Natural killer cell (primary cell): ENCODE data around the gene CCR7. TPM values are rescaled to one million over a fixed set of nuclear protein-coding genes. Genes with fewer than 3 reads are reported as not detected.

Experiments used
- ATAC-seq, 3 donors: fragments of 150-1000 bp in 2 of 3; fragments of 200-7000 bp in 1 of 3; cut with Tn5 transposase; 1 replicate in 1 of 3; 2 replicates in 2 of 3; pipeline ENCODE4 v1.10.0; 2021; ENCODE audit warnings: mild to moderate bottlenecking in 2 of 3, moderate library complexity in 2 of 3
- DNase-seq, 2 donors: peaks; one replicate each; pipeline versions ENCODE4 v3.0.0 to v3.0.0-alpha.2; 2013 to 2021; ENCODE audit warnings: mixed read lengths in 1 of 2
- H3K27ac ChIP-seq: one replicate; pipeline ENCODE4 v1.5.1; 2013; ENCODE audit warnings: mild to moderate bottlenecking, low read length
- H3K27me3 ChIP-seq: one replicate; pipeline ENCODE4 v1.6.1; 2013; ENCODE audit warnings: low read length; ENCODE audit not compliant: control insufficient read depth, insufficient read depth
- H3K36me3 ChIP-seq: one replicate; pipeline ENCODE4 v1.6.1; 2013; ENCODE audit warnings: low read length; ENCODE audit not compliant: control insufficient read depth, insufficient read depth
- H3K4me1 ChIP-seq: one replicate; pipeline ENCODE4 v1.6.1; 2013; ENCODE audit warnings: low read length; ENCODE audit not compliant: control insufficient read depth, insufficient read depth
- H3K4me3 ChIP-seq: one replicate; pipeline ENCODE4 v1.5.1; 2013; ENCODE audit warnings: low read length
- H3K9me3 ChIP-seq: one replicate; pipeline ENCODE4 v1.6.1; 2013; ENCODE audit warnings: low read length; ENCODE audit not compliant: control insufficient read depth, insufficient read depth
- H3K27ac Mint-ChIP-seq, 2 donors: one replicate each; pipeline ENCODE4 v1.8.0; 2022; ENCODE audit warnings: mild to moderate bottlenecking in 2 of 2, mixed read lengths in 2 of 2, moderate library complexity in 1 of 2
- H3K27me3 Mint-ChIP-seq, 2 donors: one replicate each; pipeline ENCODE4 v1.8.0; 2022; ENCODE audit warnings: low read depth in 2 of 2, mixed read lengths in 2 of 2
- H3K36me3 Mint-ChIP-seq: one replicate; pipeline ENCODE4 v1.8.0; 2022; ENCODE audit warnings: mixed read lengths
- H3K4me1 Mint-ChIP-seq, 2 donors: one replicate each; pipeline ENCODE4 v1.8.0; 2022; ENCODE audit warnings: mixed read lengths in 2 of 2
- H3K4me3 Mint-ChIP-seq: one replicate; pipeline ENCODE4 v1.8.0; 2022; ENCODE audit warnings: mild to moderate bottlenecking, moderate library complexity, mixed read lengths
- H3K9me3 Mint-ChIP-seq, 2 donors: one replicate each; pipeline ENCODE4 v1.8.0; 2022; ENCODE audit warnings: mixed read lengths in 2 of 2
- CTCF ChIP-seq: fragments of 200-600 bp; IDR thresholded peaks from one replicate; pipeline ENCODE4 v1.8.0; 2022; ENCODE audit warnings: antibody characterized with exemption
- WGBS: methylation state at CpG from one replicate; pipeline ENCODE4 v1.1.7; 2013; ENCODE audit warnings: missing lambda C conversion rate; ENCODE audit not compliant: insufficient coverage; 5-methylcytosine and 5-hydroxymethylcytosine counted together
- intact Hi-C: fragments of 100-400 bp; cut with micrococcal nuclease; formaldehyde crosslinking; loops from one replicate; pipeline ENCODE4 v1.14.2; 2022
- total RNA-seq, 4 donors: library from RNA; stranded (reverse); fragments of 120-200 nt in 1 of 4; gene quantifications; one replicate each; pipeline versions ENCODE4 v1.2.3 to v1.2.4, GENCODE V29; 2013 to 2022

The CCR7 gene
- total RNA-seq, 3 donors from 2014 or later (not counting 1 experiment from before 2014, with no cell fraction given), result 3.2 to 8.0 (median 6.6) TPM

GRCh38 chr17:40514013-40514875 lies 51.0 kb downstream of the CCR7 start:
- Histone ChIP-seq H3K27ac (no peak overlapping the region), H3K4me1 (peaks cover 50% of the 10 kb centered on the region), H3K4me3 (no peak overlapping the region), H3K9me3 (no peaks in the 10 kb centered on the region), H3K36me3 (no peaks in the 10 kb centered on the region), H3K27me3 (no peaks in the 10 kb centered on the region)
- Mint-ChIP-seq H3K4me3 (peak overlapping the region; percentile 21), H3K27ac (peak overlapping the region in 1 of 2 donors; percentile 64), H3K27me3 (peaks cover 7 to 14% of the 10 kb centered on the region in 2 donors), H3K36me3 (no peaks in the 10 kb centered on the region), H3K9me3 (no peaks in the 10 kb centered on the region), H3K4me1 (peaks cover 54 to 68% of the 10 kb centered on the region in 2 donors)
- no peak for TF ChIP-seq CTCF
- 97% methylated on average over 7 of the region's 7 CpGs for WGBS
- intact Hi-C loops, result no loop called here
- DNase-seq, result no peak
- ATAC-seq, result no peak

GRCh38 chr17:40511667-40512220 lies 53.5 kb downstream of the CCR7 start:
- H3K4me3 Mint-ChIP-seq, result no peak overlapping the region
- Histone ChIP-seq H3K4me3 (no peak overlapping the region), H3K4me1 (peaks cover 25% of the 10 kb centered on the region), H3K9me3 (no peaks in the 10 kb centered on the region), H3K27me3 (no peaks in the 10 kb centered on the region), H3K27ac (no peak overlapping the region), H3K36me3 (no peaks in the 10 kb centered on the region)
- DNase-seq (no peak), ATAC-seq (no peak)
- peaks cover 7 to 9% of the 10 kb centered on the region in 2 donors for H3K27me3 Mint-ChIP-seq
- peaks cover 33 to 45% of the 10 kb centered on the region in 2 donors for H3K4me1 Mint-ChIP-seq
- no peaks in the 10 kb centered on the region for H3K9me3 Mint-ChIP-seq
- 94% methylated on average over 12 of the region's 12 CpGs for WGBS
- TF ChIP-seq CTCF, result no peak
- intact Hi-C loops, result no loop called here
- no peaks in the 10 kb centered on the region for H3K36me3 Mint-ChIP-seq
- no peak overlapping the region for H3K27ac Mint-ChIP-seq

GRCh38 chr17:40511136-40511535 lies 54.1 kb downstream of the CCR7 start:
- TF ChIP-seq CTCF, result no peak
- Mint-ChIP-seq H3K4me1 (peaks cover 27 to 38% of the 10 kb centered on the region in 2 donors), H3K4me3 (no peak overlapping the region), H3K27ac (no peak overlapping the region), H3K9me3 (no peaks in the 10 kb centered on the region), H3K36me3 (no peaks in the 10 kb centered on the region), H3K27me3 (peaks cover 7 to 9% of the 10 kb centered on the region in 2 donors)
- Histone ChIP-seq H3K27ac (no peak overlapping the region), H3K9me3 (no peaks in the 10 kb centered on the region), H3K4me3 (no peak overlapping the region), H3K4me1 (peaks cover 19% of the 10 kb centered on the region), H3K27me3 (no peaks in the 10 kb centered on the region), H3K36me3 (no peaks in the 10 kb centered on the region)
- intact Hi-C loops, result no loop called here
- ATAC-seq (no peak), DNase-seq (no peak)
- 100% methylated on average over 1 of the region's 2 CpGs for WGBS
